ENCODE results near the gene FRYL. TPM values are rescaled to one million over a fixed set of nuclear protein-coding genes. Genes with fewer than 3 reads are reported as not detected.

The FRYL gene
- total RNA-seq, 1 experiment from 2014 or later, result 53.9 TPM

GRCh38 chr4:48661391-48661790 is 118.7 kb downstream of the FRYL start:
- Mint-ChIP-seq H3K27me3 (ENCODE audit: insufficient read depth, unreplicated experiment) (no peaks in the 10 kb centered on the region), H3K4me3 (ENCODE audit: unreplicated experiment) (no peak overlapping the region), H3K4me1 (ENCODE audit: insufficient read depth, unreplicated experiment) (peaks cover 16% of the 10 kb centered on the region), H3K36me3 (ENCODE audit: insufficient read depth, unreplicated experiment) (no peaks in the 10 kb centered on the region), H3K27ac (ENCODE audit: low read depth, unreplicated experiment) (no peak overlapping the region), H3K9me3 (ENCODE audit: unreplicated experiment) (no peaks in the 10 kb centered on the region)
- no TSS peak for BruUV-seq (replicated peaks)
- ChIA-PET CTCF (no interaction called here), POLR2A (interaction anchor here (1.3 kb wide), 1 partner anchor 24 kb away, joined by 3 read pairs; no protein-coding TSS in a partner anchor)
- no peak for DNase-seq (ENCODE audit: unreplicated experiment)
- TF ChIP-seq CTCF (IDR thresholded peaks at IDR 0.05; ENCODE audit: unreplicated experiment), result no peak
- intact Hi-C loops (cut with micrococcal nuclease), result no loop called here

- BruUV-seq (replicated peaks), result no TSS peak
- Mint-ChIP-seq H3K4me1 (ENCODE audit: insufficient read depth, unreplicated experiment) (peaks cover 10% of the 10 kb centered on the region), H3K9me3 (ENCODE audit: unreplicated experiment) (no peaks in the 10 kb centered on the region), H3K4me3 (ENCODE audit: unreplicated experiment) (no peak overlapping the region), H3K27ac (ENCODE audit: low read depth, unreplicated experiment) (no peak overlapping the region), H3K36me3 (ENCODE audit: insufficient read depth, unreplicated experiment) (no peaks in the 10 kb centered on the region), H3K27me3 (ENCODE audit: insufficient read depth, unreplicated experiment) (no peaks in the 10 kb centered on the region)
- POLR2A ChIA-PET, result interaction anchor here (1.3 kb wide), 1 partner anchor 23 kb away, joined by 3 read pairs; no protein-coding TSS in a partner anchor
- no peak for TF ChIP-seq CTCF (IDR thresholded peaks at IDR 0.05; ENCODE audit: unreplicated experiment)
- no peak for DNase-seq (ENCODE audit: unreplicated experiment)
- CTCF ChIA-PET, result no interaction called here
- intact Hi-C loops (cut with micrococcal nuclease), result no loop called here
These were observed 119.7 kb downstream of the FRYL start for GRCh38 chr4:48660347-48660746.

- no peak for DNase-seq (ENCODE audit: unreplicated experiment)
- Mint-ChIP-seq H3K4me3 (ENCODE audit: unreplicated experiment) (no peak overlapping the region), H3K27me3 (ENCODE audit: insufficient read depth, unreplicated experiment) (no peaks in the 10 kb centered on the region), H3K9me3 (ENCODE audit: unreplicated experiment) (no peaks in the 10 kb centered on the region), H3K36me3 (ENCODE audit: insufficient read depth, unreplicated experiment) (no peaks in the 10 kb centered on the region), H3K27ac (ENCODE audit: low read depth, unreplicated experiment) (no peak overlapping the region), H3K4me1 (ENCODE audit: insufficient read depth, unreplicated experiment) (peaks cover 7% of the 10 kb centered on the region)
- intact Hi-C loops (cut with micrococcal nuclease), result no loop called here
- ChIA-PET POLR2A (interaction anchor here (0.6 to 3.5 kb wide), 4 partner anchors 11 to 15 kb away, joined by 3 to 9 read pairs (median 6); no protein-coding TSS in a partner anchor), CTCF (interaction anchor here (0.6 to 1.0 kb wide), 2 partner anchors 9 to 124 kb away, joined by 3 to 4 read pairs; no protein-coding TSS in a partner anchor)
- no peak for TF ChIP-seq CTCF (IDR thresholded peaks at IDR 0.05; ENCODE audit: unreplicated experiment)
- no TSS peak for BruUV-seq (replicated peaks)
These were observed 125.9 kb downstream of the FRYL start for GRCh38 chr4:48654015-48654664.

- intact Hi-C loops (cut with micrococcal nuclease), result no loop called here
- POLR2A ChIA-PET, result interaction anchor here (2.6 to 3.5 kb wide), 2 partner anchors 11 to 15 kb away, joined by 8 to 9 read pairs; no protein-coding TSS in a partner anchor
- H3K4me1 Mint-ChIP-seq (ENCODE audit: insufficient read depth, unreplicated experiment), result peaks cover 7% of the 10 kb centered on the region
- no peaks in the 10 kb centered on the region for H3K9me3 Mint-ChIP-seq (ENCODE audit: unreplicated experiment)
- H3K36me3 Mint-ChIP-seq (ENCODE audit: insufficient read depth, unreplicated experiment), result no peaks in the 10 kb centered on the region
- no peak overlapping the region for H3K27ac Mint-ChIP-seq (ENCODE audit: low read depth, unreplicated experiment)
- no peak for TF ChIP-seq CTCF (IDR thresholded peaks at IDR 0.05; ENCODE audit: unreplicated experiment)
- CTCF ChIA-PET, result interaction anchor here (0.6 to 1.0 kb wide), 2 partner anchors 9 to 125 kb away, joined by 3 to 4 read pairs; no protein-coding TSS in a partner anchor
- no peak for DNase-seq (ENCODE audit: unreplicated experiment)
- H3K27me3 Mint-ChIP-seq (ENCODE audit: insufficient read depth, unreplicated experiment), result no peaks in the 10 kb centered on the region
- no TSS peak for BruUV-seq (replicated peaks)
- no peak overlapping the region for H3K4me3 Mint-ChIP-seq (ENCODE audit: unreplicated experiment)
These were observed 126.7 kb downstream of the FRYL start for GRCh38 chr4:48653217-48654014.
